Liver (tissue), 9 donors: ENCODE measurements around the gene LGALS7. TPM values are rescaled to one million over a fixed set of nuclear protein-coding genes. Genes with fewer than 3 reads are reported as not detected.
A peak's percentile ranks its signal among the peaks of the same experiment; 100 is the strongest.
"Not testable (repeated sequence)": the region's sequence is repeated elsewhere in the genome, so short reads cannot be mapped to it uniquely, and the experiment has no call there.

Source experiments
- DNase-seq: peaks from one replicate; pipeline ENCODE4 v3.0.0-alpha.2; 2017; ENCODE audit warnings: low spot score
- H3K27ac ChIP-seq, 2 donors: one replicate each; pipeline ENCODE4 v1.7.0; 2013; ENCODE audit warnings: inconsistent platforms in 2 of 2, low read length in 2 of 2, control low read depth in 1 of 2, low read depth in 1 of 2, mild to moderate bottlenecking in 1 of 2
- H3K27me3 ChIP-seq, 4 donors: one replicate each; pipeline versions ENCODE4 v1.6.1 to v1.7.0; 2013; ENCODE audit warnings: low read length in 3 of 4, inconsistent platforms in 1 of 4, mild to moderate bottlenecking in 1 of 4, moderate library complexity in 1 of 4; ENCODE audit not compliant: control insufficient read depth in 4 of 4, insufficient read depth in 4 of 4
- H3K36me3 ChIP-seq, 4 donors: one replicate each; pipeline versions ENCODE4 v1.6.1 to v1.7.0; 2013; ENCODE audit warnings: low read length in 3 of 4, mild to moderate bottlenecking in 3 of 4, low read depth in 1 of 4, moderate library complexity in 1 of 4; ENCODE audit not compliant: control insufficient read depth in 4 of 4, insufficient read depth in 3 of 4
- H3K4me1 ChIP-seq, 4 donors: one replicate each; pipeline versions ENCODE4 v1.6.1 to v1.7.0; 2013; ENCODE audit warnings: low read length in 3 of 4, mild to moderate bottlenecking in 3 of 4, moderate library complexity in 1 of 4; ENCODE audit not compliant: control insufficient read depth in 4 of 4, insufficient read depth in 4 of 4
- H3K4me3 ChIP-seq, 3 donors: one replicate each; pipeline versions ENCODE4 v1.6.1 to v1.7.0; 2013; ENCODE audit warnings: low read length in 3 of 3, control low read depth in 1 of 3, low read depth in 1 of 3, mild to moderate bottlenecking in 1 of 3
- H3K9ac ChIP-seq, 2 donors: one replicate each; pipeline ENCODE4 v1.7.0; 2013; ENCODE audit warnings: low read length in 2 of 2, mild to moderate bottlenecking in 2 of 2, moderate library complexity in 2 of 2, control low read depth in 1 of 2, low read depth in 1 of 2
- H3K9me3 ChIP-seq, 4 donors: one replicate each; pipeline versions ENCODE4 v1.6.1 to v1.7.0; 2013; ENCODE audit warnings: low read length in 3 of 4; ENCODE audit not compliant: control insufficient read depth in 4 of 4
- ATF3 ChIP-seq: IDR thresholded peaks from 2 replicates; pipeline ENCODE4 v1.6.1; 2016; ENCODE audit warnings: antibody characterized with exemption
- EGR1 ChIP-seq, 2 donors: IDR thresholded peaks; 2 replicates each; pipeline ENCODE4 v1.6.1; 2016 to 2018; ENCODE audit warnings: antibody characterized with exemption in 2 of 2, low read depth in 2 of 2
- FOXA1 ChIP-seq: IDR thresholded peaks from 2 replicates; pipeline ENCODE4 v1.6.1; 2016; ENCODE audit warnings: antibody characterized with exemption
- FOXA2 ChIP-seq: IDR thresholded peaks from 2 replicates; pipeline ENCODE4 v1.6.1; 2016; ENCODE audit warnings: antibody characterized with exemption
- GABPA ChIP-seq, 2 donors: IDR thresholded peaks in 1 of 2; conservative IDR thresholded peaks in 1 of 2; 2 replicates each; pipeline ENCODE4 v1.6.1; 2016; ENCODE audit warnings: antibody characterized with exemption in 2 of 2, mild to moderate bottlenecking in 1 of 2, moderate library complexity in 1 of 2
- HNF4A ChIP-seq, 2 donors: conservative IDR thresholded peaks; 2 replicates each; pipeline ENCODE4 v1.6.1; 2016; ENCODE audit warnings: antibody characterized with exemption in 2 of 2, mild to moderate bottlenecking in 2 of 2
- HNF4G ChIP-seq: IDR thresholded peaks from 2 replicates; pipeline ENCODE4 v1.6.1; 2016; ENCODE audit warnings: antibody characterized with exemption
- JUND ChIP-seq, 2 donors: IDR thresholded peaks; 2 replicates each; pipeline ENCODE4 v1.6.1; 2016; ENCODE audit warnings: antibody characterized with exemption in 2 of 2
- NR2F2 ChIP-seq: IDR thresholded peaks from 2 replicates; pipeline ENCODE4 v1.6.1; 2016; ENCODE audit warnings: antibody characterized with exemption
- RAD21 ChIP-seq, 2 donors: IDR thresholded peaks; 2 replicates each; pipeline ENCODE4 v1.6.1; 2016; ENCODE audit warnings: antibody characterized with exemption in 2 of 2, mild to moderate bottlenecking in 2 of 2
- REST ChIP-seq: IDR thresholded peaks from 2 replicates; pipeline ENCODE4 v1.6.1; 2016; ENCODE audit warnings: antibody characterized with exemption, mild to moderate bottlenecking
- RXRA ChIP-seq, 2 donors: IDR thresholded peaks; 2 replicates each; pipeline ENCODE4 v1.6.1; 2017 to 2018; ENCODE audit warnings: antibody characterized with exemption in 2 of 2, mild to moderate bottlenecking in 1 of 2
- SP1 ChIP-seq: IDR thresholded peaks from 2 replicates; pipeline ENCODE4 v1.6.1; 2018; ENCODE audit warnings: antibody characterized with exemption, mild to moderate bottlenecking
- TAF1 ChIP-seq: conservative IDR thresholded peaks from 2 replicates; pipeline ENCODE4 v1.6.1; 2016; ENCODE audit warnings: antibody characterized with exemption, mild to moderate bottlenecking
- YY1 ChIP-seq: IDR thresholded peaks from 2 replicates; pipeline ENCODE4 v1.6.1; 2016; ENCODE audit warnings: antibody characterized with exemption, mild to moderate bottlenecking
- ZBTB33 ChIP-seq: IDR thresholded peaks from 2 replicates; pipeline ENCODE4 v1.6.1; 2016; ENCODE audit warnings: antibody characterized with exemption
- WGBS: extraction: QIAGEN DNeasy Blood & Tissue Kit; methylation state at CpG from one replicate; pipeline ENCODE4 v1.1.7; 2013; 5-methylcytosine and 5-hydroxymethylcytosine counted together
- polyA plus RNA-seq, 2 donors: library from polyadenylated mRNA; stranded (reverse) in 1 of 2; unstranded in 1 of 2; fragments of 200-250 nt in 1 of 2; fragments of >200 nt in 1 of 2; fragmentation: Nextera tagmentation in 1 of 2; extraction: Ambion mirVana in 1 of 2; gene quantifications; one replicate each; pipeline versions ENCODE4 v1.2.1 to v1.2.3, GENCODE V29; 2013 to 2015
- total RNA-seq, 2 donors: library from RNA; depleted of rRNA; stranded (reverse); fragments of >200 nt; gene quantifications; one replicate each; pipeline ENCODE4 v1.2.3, GENCODE V29; 2014
- donor health status: healthy.
- donor health status: healthy.
- donor health status: healthy.
- donor health status: healthy.
- donor health status: healthy.

LGALS7 gene
- total and polyA plus RNA-seq, 4 donors: not detected

- Histone ChIP-seq H3K27ac (peak overlapping the region; percentile 60 to 80), H3K4me1 (peaks cover 0 to 4% (median 2%) of the 10 kb centered on the region in 4 donors), H3K9ac (peak overlapping the region in 1 of 2 donors; percentile 47), H3K27me3 (no peaks in the 10 kb centered on the region), H3K9me3 (no peaks in the 10 kb centered on the region), H3K36me3 (no peaks in the 10 kb centered on the region), H3K4me3 (no peak overlapping the region)
- TF ChIP-seq RAD21 (IDR thresholded peaks at IDR 0.05) (peak in 1 of 2 donors; percentile 6), SP1 (peak; percentile 53), FOXA1 (no peak), FOXA2 (no peak), ZBTB33 (no peak), TAF1 (peak; percentile 56), JUND (IDR thresholded peaks at IDR 0.05) (peak; percentile 66 to 76), EGR1 (IDR thresholded peaks at IDR 0.05; ENCODE audit: low read depth in 2 of 2) (no peak), REST (peak; percentile 25), YY1 (no peak), HNF4A (conservative IDR thresholded peaks at IDR 0.05) (peak; percentile 64 to 67), RXRA (IDR thresholded peaks at IDR 0.05) (no peak), NR2F2 (peak; percentile 28), ATF3 (no peak), HNF4G (peak; percentile 25), GABPA (IDR thresholded peaks at IDR 0.05 in 1 of 2, conservative IDR thresholded peaks at IDR 0.05 in 1 of 2) (no peak)
- DNase-seq: no peak
- WGBS: 42% methylated on average over 3 of the region's 3 CpGs
Measured at GRCh38 chr19:38763795-38764220, 9.5 kb downstream of the LGALS7 start.

- H3K36me3 ChIP-seq, DNase-seq, H3K4me1 ChIP-seq, H3K9me3 ChIP-seq, H3K27me3 ChIP-seq: not testable (repeated sequence)
- Histone ChIP-seq H3K9ac (peak overlapping the region; percentile 43 to 47), H3K4me3 (peak overlapping the region in 1 of 3 donors; percentile 24), H3K27ac (peak overlapping the region; percentile 76 to 80)
- WGBS: 73% methylated on average over 9 of the region's 9 CpGs
Measured at GRCh38 chr19:38761884-38762389, 11.4 kb downstream of the LGALS7 start.
